Parathyroid adenoma (tissue), 2 donors: ENCODE measurements around the gene SLC31A1.

Source experiments
- H2AFZ ChIP-seq: fragments of 300-600 bp; sonication (generic); one replicate; pipeline ENCODE4 v1.7.0; 2017; ENCODE audit warnings: antibody characterized with exemption, mild to moderate bottlenecking
- H3K27ac ChIP-seq: fragments of 300-600 bp; sonication (generic); one replicate; pipeline ENCODE4 v1.7.0; 2017
- H3K27me3 ChIP-seq: fragments of 300-600 bp; sonication (generic); one replicate; pipeline ENCODE4 v1.7.0; 2017; ENCODE audit warnings: low read length; ENCODE audit not compliant: control insufficient read depth, insufficient read depth
- H3K36me3 ChIP-seq: fragments of 300-600 bp; sonication (generic); one replicate; pipeline ENCODE4 v1.7.0; 2017; ENCODE audit warnings: low read length; ENCODE audit not compliant: control insufficient read depth, insufficient read depth
- H3K4me1 ChIP-seq: fragments of 300-600 bp; sonication (generic); one replicate; pipeline ENCODE4 v1.7.0; 2017; ENCODE audit warnings: control low read depth
- H3K4me2 ChIP-seq: fragments of 300-600 bp; sonication (generic); one replicate; pipeline ENCODE4 v1.7.0; 2017; ENCODE audit warnings: low read length
- H3K4me3 ChIP-seq: fragments of 300-600 bp; sonication (generic); one replicate; pipeline ENCODE4 v1.7.0; 2017; ENCODE audit warnings: low read depth, low read length
- H3K79me2 ChIP-seq: fragments of 300-600 bp; sonication (generic); one replicate; pipeline ENCODE4 v1.7.0; 2017; ENCODE audit warnings: control low read depth
- H3K9ac ChIP-seq: fragments of 300-600 bp; sonication (generic); one replicate; pipeline ENCODE4 v1.7.0; 2017; ENCODE audit warnings: mild to moderate bottlenecking
- H3K9me3 ChIP-seq: fragments of 300-600 bp; sonication (generic); one replicate; pipeline ENCODE4 v1.7.0; 2017; ENCODE audit warnings: low read length; ENCODE audit not compliant: control insufficient read depth
- CTCF ChIP-seq: fragments of 300-600 bp; sonication (generic); IDR thresholded peaks from one replicate; pipeline ENCODE4 v1.7.0; 2017; ENCODE audit warnings: antibody characterized with exemption, mild to moderate bottlenecking
- donor health status: primary hyperparathyroidism.

The SLC31A1 gene

DNA sequence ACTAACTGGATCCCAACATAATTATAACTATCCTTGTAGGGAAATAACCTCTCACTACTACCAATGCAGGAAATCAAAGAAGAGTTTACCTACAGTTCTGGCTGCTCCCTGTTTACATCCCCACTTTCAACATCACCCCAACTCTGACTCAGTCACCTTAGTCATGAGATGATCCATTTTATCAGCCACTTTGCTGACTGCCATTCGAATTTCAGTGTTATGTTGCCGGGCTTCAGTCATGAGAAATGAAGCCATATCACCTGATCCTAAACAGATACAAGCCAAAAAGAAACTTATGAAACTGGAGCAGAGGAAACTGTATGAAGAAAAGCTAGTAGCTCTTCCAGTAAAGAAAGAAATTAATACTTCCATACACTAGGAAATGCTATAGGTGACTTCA lies 36.8 kb upstream of the SLC31A1 start:
- TF ChIP-seq CTCF: no peak
- H3K27ac ChIP-seq: no peak overlapping the region

GRCh38 chr9:113185271-113185670 lies 36.1 kb upstream of the SLC31A1 start:
- Histone ChIP-seq H3K27me3 (no peaks in the 10 kb centered on the region), H3K79me2 (no peaks in the 10 kb centered on the region), H3K4me3 (no peak overlapping the region), H3K4me1 (no peaks in the 10 kb centered on the region), H3K4me2 (no peak overlapping the region), H3K9ac (no peak overlapping the region), H3K9me3 (no peaks in the 10 kb centered on the region), H3K36me3 (no peaks in the 10 kb centered on the region), H3K27ac (no peak overlapping the region), H2AFZ (no peak overlapping the region)
- TF ChIP-seq CTCF: no peak

More for the DNA sequence above, 36.8 kb upstream of the SLC31A1 start:
- no peak overlapping the region for H3K4me3 ChIP-seq
- no peaks in the 10 kb centered on the region for H3K79me2 ChIP-seq
- no peak overlapping the region for H3K4me2 ChIP-seq
- no peaks in the 10 kb centered on the region for H3K36me3 ChIP-seq
- no peaks in the 10 kb centered on the region for H3K4me1 ChIP-seq
- no peaks in the 10 kb centered on the region for H3K27me3 ChIP-seq
- no peak overlapping the region for H2AFZ ChIP-seq
- no peaks in the 10 kb centered on the region for H3K9me3 ChIP-seq
- H3K9ac ChIP-seq: no peak overlapping the region

GRCh38 chr9:113186137-113186755 lies 35.1 kb upstream of the SLC31A1 start:
- Histone ChIP-seq H3K27ac (no peak overlapping the region), H3K27me3 (no peaks in the 10 kb centered on the region), H3K9me3 (no peaks in the 10 kb centered on the region), H3K4me2 (no peak overlapping the region), H3K4me3 (no peak overlapping the region), H3K79me2 (no peaks in the 10 kb centered on the region), H3K4me1 (no peaks in the 10 kb centered on the region), H2AFZ (no peak overlapping the region), H3K36me3 (no peaks in the 10 kb centered on the region), H3K9ac (no peak overlapping the region)
- no peak for TF ChIP-seq CTCF

DNA sequence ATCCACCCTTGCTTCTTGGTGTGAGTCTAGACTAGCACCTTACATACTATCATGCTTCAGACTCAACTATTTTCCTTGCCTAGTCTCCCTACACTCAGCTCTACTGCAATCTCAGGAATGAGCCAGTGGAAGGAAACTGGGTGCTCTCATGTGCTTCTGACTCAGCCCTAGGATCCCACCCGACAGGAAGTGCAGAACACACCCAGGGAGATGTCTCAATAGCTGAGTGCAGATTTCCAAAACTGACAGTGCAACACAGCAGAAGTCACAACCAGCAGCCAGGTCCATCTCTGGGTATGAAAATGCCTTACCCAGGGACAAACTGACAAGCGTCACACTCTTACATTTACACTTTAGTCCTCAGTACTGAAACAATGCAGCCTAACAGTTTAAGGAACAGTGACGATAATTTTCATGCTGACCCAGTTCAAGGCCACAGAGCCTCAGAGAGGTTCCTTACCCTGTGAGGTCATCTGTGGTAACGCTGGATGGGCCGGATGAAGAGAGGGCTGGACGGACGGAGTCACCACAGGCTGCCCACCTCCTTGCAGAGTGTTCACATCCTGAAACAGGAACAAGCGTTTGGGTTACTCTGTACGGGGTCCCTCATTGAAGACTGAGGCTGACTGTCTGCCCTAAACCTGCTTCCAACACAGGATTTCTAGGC lies 33.3 kb upstream of the SLC31A1 start:
- TF ChIP-seq CTCF: no peak
- Histone ChIP-seq H3K4me2 (no peak overlapping the region), H3K27ac (no peak overlapping the region), H3K4me3 (no peak overlapping the region), H3K9ac (no peak overlapping the region), H3K79me2 (no peaks in the 10 kb centered on the region), H2AFZ (no peak overlapping the region), H3K4me1 (no peaks in the 10 kb centered on the region), H3K36me3 (no peaks in the 10 kb centered on the region), H3K27me3 (no peaks in the 10 kb centered on the region), H3K9me3 (no peaks in the 10 kb centered on the region)

- Histone ChIP-seq H3K27ac (no peak overlapping the region), H3K9ac (no peak overlapping the region), H3K4me2 (no peak overlapping the region), H3K36me3 (no peaks in the 10 kb centered on the region), H3K79me2 (no peaks in the 10 kb centered on the region), H3K27me3 (no peaks in the 10 kb centered on the region), H3K9me3 (no peaks in the 10 kb centered on the region), H3K4me1 (no peaks in the 10 kb centered on the region), H2AFZ (no peak overlapping the region), H3K4me3 (no peak overlapping the region)
- no peak for TF ChIP-seq CTCF
These were observed 28.9 kb upstream of the SLC31A1 start for GRCh38 chr9:113192455-113192854.
